Measurements from ENCODE around the gene FAM180A.

DNA sequence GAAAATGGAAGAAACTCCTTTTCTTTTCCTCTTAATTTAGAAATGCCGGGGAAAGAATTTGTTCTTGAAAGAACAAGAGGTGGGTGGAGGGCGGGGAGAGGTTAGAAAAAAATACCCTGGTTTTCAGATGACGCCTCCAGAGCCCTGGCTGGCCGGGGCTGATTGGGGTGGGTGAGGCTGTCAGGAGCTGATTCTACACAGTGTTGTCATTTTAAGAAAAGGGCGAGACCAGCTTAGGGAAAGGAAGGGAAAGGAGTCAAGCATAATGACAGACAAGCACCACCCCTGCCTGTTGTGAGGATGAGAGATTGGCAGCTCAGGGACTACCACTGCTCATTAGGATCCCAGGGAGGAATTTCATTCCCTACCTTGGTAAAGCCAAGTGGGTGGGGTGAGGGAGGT lies 9.9 kb upstream of the FAM180A start:
- TF ChIP-seq POLR2AphosphoS5 (IDR thresholded peaks at IDR 0.05; ENCODE audit: low read depth) (no peak), EZH2 (IDR thresholded peaks at IDR 0.05; ENCODE audit: low read depth, unreplicated experiment) (no peak), REST (IDR thresholded peaks at IDR 0.05; ENCODE audit: unreplicated experiment) (no peak), EZH2phosphoT487 (IDR thresholded peaks at IDR 0.05; ENCODE audit: unreplicated experiment) (no peak), JUNB (IDR thresholded peaks at IDR 0.05; ENCODE audit: unreplicated experiment) (no peak)
- TF ChIP-seq, protein P1, sequence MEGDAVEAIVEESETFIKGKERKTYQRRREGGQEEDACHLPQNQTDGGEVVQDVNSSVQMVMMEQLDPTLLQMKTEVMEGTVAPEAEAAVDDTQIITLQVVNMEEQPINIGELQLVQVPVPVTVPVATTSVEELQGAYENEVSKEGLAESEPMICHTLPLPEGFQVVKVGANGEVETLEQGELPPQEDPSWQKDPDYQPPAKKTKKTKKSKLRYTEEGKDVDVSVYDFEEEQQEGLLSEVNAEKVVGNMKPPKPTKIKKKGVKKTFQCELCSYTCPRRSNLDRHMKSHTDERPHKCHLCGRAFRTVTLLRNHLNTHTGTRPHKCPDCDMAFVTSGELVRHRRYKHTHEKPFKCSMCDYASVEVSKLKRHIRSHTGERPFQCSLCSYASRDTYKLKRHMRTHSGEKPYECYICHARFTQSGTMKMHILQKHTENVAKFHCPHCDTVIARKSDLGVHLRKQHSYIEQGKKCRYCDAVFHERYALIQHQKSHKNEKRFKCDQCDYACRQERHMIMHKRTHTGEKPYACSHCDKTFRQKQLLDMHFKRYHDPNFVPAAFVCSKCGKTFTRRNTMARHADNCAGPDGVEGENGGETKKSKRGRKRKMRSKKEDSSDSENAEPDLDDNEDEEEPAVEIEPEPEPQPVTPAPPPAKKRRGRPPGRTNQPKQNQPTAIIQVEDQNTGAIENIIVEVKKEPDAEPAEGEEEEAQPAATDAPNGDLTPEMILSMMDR (conservative IDR thresholded peaks at IDR 0.05; ENCODE audit: low read depth in 2 of 2), result no peak
